ENCODE results near the gene RALGAPB. TPM values are rescaled to one million over a fixed set of nuclear protein-coding genes. Genes with fewer than 3 reads are reported as not detected.

Gene RALGAPB
- total and polyA plus RNA-seq, 2 of the 13 experiments (the other 11 are each of a cell fraction or from before 2014, with no cell fraction given) = 17.6 to 30.6 TPM

GRCh38 chr20:38423541-38423940 lies 49.1 kb upstream of the RALGAPB start:
- ATAC-seq = no peak
- no peak for FAIRE-seq
- H3K79me2 ChIP-seq (ENCODE audit: insufficient read depth, low read length) = peaks cover 45% of the 10 kb centered on the region
- H3K9ac ChIP-seq (ENCODE audit: insufficient read depth, low read depth, low read length) = no peak overlapping the region
- H3K4me2 ChIP-seq (ENCODE audit: low read depth, low read length) = no peak overlapping the region
- BruUV-seq (replicated peaks) = no TSS peak
- H3K36me3 ChIP-seq (replicated peaks in 1 of 2; ENCODE audit: control insufficient read depth in 1 of 2, insufficient read depth in 2 of 2, low read length in 2 of 2) = peaks cover 88 to 99% of the 10 kb centered on the region in 2 experiments
- ChIA-PET CTCF (ENCODE audit: low intra/inter-chr PET ratio, low total read pairs) (no interaction called here), POLR2A (interaction anchor here (0.7 to 5.2 kb wide), 3 partner anchors 11 to 80 kb away, joined by 3 to 48 read pairs (median 7); partner anchors contain the start of gene SNHG17)
- H2AFZ ChIP-seq (ENCODE audit: low read length) = no peak overlapping the region
- 91% methylated on average over 4 of the region's 4 CpGs for WGBS (ENCODE audit: low lambda C conversion rate)
- H3K27ac ChIP-seq (ENCODE audit: extremely low read length, insufficient read depth, low read length) = no peak overlapping the region
- no peak for DNase-seq (ENCODE audit: low spot score)
- peaks cover 10% of the 10 kb centered on the region; the same call in 1 of the 2 replicates for H3K4me1 ChIP-seq (ENCODE audit: insufficient read depth, low read length)
- peaks cover 63% of the 10 kb centered on the region for H4K20me1 ChIP-seq (ENCODE audit: insufficient read depth, low read length)
- no peak overlapping the region for H3K4me3 ChIP-seq (replicated peaks in 1 of 3; ENCODE audit: insufficient read depth in 1 of 3, low read depth in 2 of 3, low read length in 3 of 3)
- intact Hi-C loops (cut with micrococcal nuclease; ENCODE audit: unreplicated experiment) = loop anchor here (5.0 kb wide), 1 partner anchor 1836 kb away; no protein-coding TSS in a partner anchor
- H3K27me3 ChIP-seq (ENCODE audit: control insufficient read depth in 1 of 2, insufficient read depth in 2 of 2, low read length in 2 of 2) = no peaks in the 10 kb centered on the region
- TF ChIP-seq RBM22 (optimal IDR thresholded peaks at IDR 0.05; ENCODE audit: low read length) = peak; percentile 79
- no peak for TF ChIP-seq WIZ (CRISPR knock-in tag; IDR thresholded peaks at IDR 0.05)
- no peak for TF ChIP-seq ZNF556 (CRISPR knock-in tag; IDR thresholded peaks at IDR 0.05; ENCODE audit: borderline replicate concordance)
- peak; percentile 65 for TF ChIP-seq RBFOX2 (IDR thresholded peaks at IDR 0.05; ENCODE audit: low read depth, low read length)
- in situ Hi-C loops (cut with HindIII; ENCODE audit: extremely low pct_ligation_motif_present, low pct_unique_long_range_greater_than_20kb) = loop anchor here (25.0 kb wide), 1 partner anchor 361 kb away; no protein-coding TSS in a partner anchor
- H3K9me3 ChIP-seq (ENCODE audit: low read length) = no peaks in the 10 kb centered on the region

GRCh38 chr20:38424401-38424800 lies 48.2 kb upstream of the RALGAPB start:
- Histone ChIP-seq H3K27ac (ENCODE audit: extremely low read length, insufficient read depth, low read length) (no peak overlapping the region), H3K9ac (ENCODE audit: insufficient read depth, low read depth, low read length) (no peak overlapping the region), H3K36me3 (replicated peaks in 1 of 2; ENCODE audit: control insufficient read depth in 1 of 2, insufficient read depth in 2 of 2, low read length in 2 of 2) (peaks cover 88 to 99% of the 10 kb centered on the region in 2 experiments), H3K9me3 (ENCODE audit: low read length) (no peaks in the 10 kb centered on the region), H3K4me2 (ENCODE audit: low read depth, low read length) (no peak overlapping the region), H3K27me3 (ENCODE audit: control insufficient read depth in 1 of 2, insufficient read depth in 2 of 2, low read length in 2 of 2) (no peaks in the 10 kb centered on the region), H3K79me2 (ENCODE audit: insufficient read depth, low read length) (peaks cover 53% of the 10 kb centered on the region), H3K4me1 (ENCODE audit: insufficient read depth, low read length) (peaks cover 14% of the 10 kb centered on the region; the same call in 1 of the 2 replicates), H3K4me3 (replicated peaks in 1 of 3; ENCODE audit: insufficient read depth in 1 of 3, low read depth in 2 of 3, low read length in 3 of 3) (no peak overlapping the region), H2AFZ (ENCODE audit: low read length) (no peak overlapping the region), H4K20me1 (ENCODE audit: insufficient read depth, low read length) (peaks cover 65% of the 10 kb centered on the region)
- CTCF ChIA-PET (ENCODE audit: low intra/inter-chr PET ratio, low total read pairs) = no interaction called here
- no TSS peak for BruUV-seq (replicated peaks)
- ATAC-seq = peak; percentile 2; the same call in 1 of the 3 replicates
- POLR2A ChIA-PET = interaction anchor here (1.9 to 5.2 kb wide), 2 partner anchors 10 to 24 kb away, joined by 7 to 48 read pairs; partner anchors contain the start of gene SNHG17
- no peak for DNase-seq (ENCODE audit: low spot score)
- FAIRE-seq = no peak
- in situ Hi-C loops (cut with HindIII; ENCODE audit: extremely low pct_ligation_motif_present, low pct_unique_long_range_greater_than_20kb) = loop anchor here (25.0 kb wide), 1 partner anchor 362 kb away; no protein-coding TSS in a partner anchor
- intact Hi-C loops (cut with micrococcal nuclease; ENCODE audit: unreplicated experiment) = loop anchor here (5.0 kb wide), 1 partner anchor 1837 kb away; no protein-coding TSS in a partner anchor
- WGBS (ENCODE audit: low lambda C conversion rate) = 100% methylated on average over 1 of the region's 1 CpG
- TF ChIP-seq RBM22 (optimal IDR thresholded peaks at IDR 0.05; ENCODE audit: low read length) = peak; percentile 10
- TF ChIP-seq ZNF121 (CRISPR knock-in tag; IDR thresholded peaks at IDR 0.05) = no peak
- no peak for TF ChIP-seq ZNF598 (CRISPR knock-in tag; IDR thresholded peaks at IDR 0.05; ENCODE audit: borderline replicate concordance)
- peak in 1 of 2 experiments; percentile 36; a peak in 2 of 4 replicates for TF ChIP-seq POLR2A (IDR thresholded peaks at IDR 0.05; ENCODE audit: insufficient read depth in 1 of 2, low read depth in 2 of 2, low read length in 2 of 2)
- TF ChIP-seq HCFC1 (IDR thresholded peaks at IDR 0.05; ENCODE audit: low read depth, low read length) = no peak
- no peak for TF ChIP-seq ZNF12 (CRISPR knock-in tag; IDR thresholded peaks at IDR 0.05)
- TF ChIP-seq ELF4 (CRISPR knock-in tag; IDR thresholded peaks at IDR 0.05; ENCODE audit: borderline replicate concordance) = no peak
- TF ChIP-seq PRDM15 (CRISPR knock-in tag; IDR thresholded peaks at IDR 0.05) = no peak
- TF ChIP-seq ZFAT (CRISPR knock-in tag; conservative IDR thresholded peaks at IDR 0.05) = no peak
- TF ChIP-seq SOX13 (IDR thresholded peaks at IDR 0.05) = no peak
- TF ChIP-seq SOX13 (CRISPR knock-in tag; conservative IDR thresholded peaks at IDR 0.05 in 1 of 2, IDR thresholded peaks at IDR 0.05 in 1 of 2) = no peak
- no peak for TF ChIP-seq LBX2 (CRISPR knock-in tag; IDR thresholded peaks at IDR 0.05; ENCODE audit: borderline replicate concordance)
